SK-N-MC (cell line): ENCODE measurements around the gene AKAP13.

Experiments used
- EZH2 ChIP-seq: fragments of 200-600 bp; sonication (generic); IDR thresholded peaks from one replicate; pipeline ENCODE4 v1.6.1; 2017; ENCODE audit warnings: antibody characterized with exemption
- POLR2AphosphoS5 ChIP-seq: IDR thresholded peaks from 2 replicates; pipeline ENCODE4 v1.6.1; 2012; ENCODE audit warnings: mild to moderate bottlenecking, low read depth, low read length, borderline replicate concordance

DNA sequence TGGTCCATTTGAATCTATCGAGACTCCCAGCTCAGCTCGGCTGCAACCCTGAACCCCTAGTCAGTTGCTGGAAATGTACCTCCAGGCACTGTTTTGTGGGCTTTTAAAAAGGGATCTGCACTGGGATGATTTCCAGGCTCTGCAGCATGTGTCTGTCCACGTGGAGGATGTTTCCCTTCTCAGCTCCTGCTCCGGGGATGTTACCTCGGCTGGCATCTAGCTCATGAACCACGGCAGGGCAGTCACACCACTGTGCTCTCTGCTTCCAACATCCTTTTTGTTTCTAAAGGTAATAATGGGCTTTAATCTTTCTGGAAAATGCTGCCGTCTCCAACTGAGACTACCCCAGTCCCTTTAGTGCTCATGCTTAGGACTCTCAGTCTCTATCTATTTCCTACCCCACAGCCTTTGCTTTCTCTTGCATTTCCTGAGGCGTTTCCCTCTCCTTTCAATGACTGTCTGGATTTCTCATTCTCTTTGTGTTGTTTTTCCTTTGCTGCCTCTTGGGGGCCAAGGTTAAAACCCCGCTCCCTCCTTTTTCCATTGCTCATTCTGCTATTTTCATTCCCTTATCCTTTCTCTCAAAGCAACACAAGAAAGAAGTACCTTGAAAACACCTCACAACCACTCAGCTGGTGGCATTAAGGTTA lies 42.9 kb upstream of the AKAP13 start:
- TF ChIP-seq EZH2: no peak
- TF ChIP-seq POLR2AphosphoS5: no peak
